GM19023 (cell line): ENCODE measurements around the gene UBE2Q2.
"Not testable (repeated sequence)": the region's sequence is repeated elsewhere in the genome, so short reads cannot be mapped to it uniquely, and the experiment has no call there.

Experiments
- ATAC-seq: cut with Tn5 transposase; IDR thresholded peaks from one replicate; pipeline ENCODE4 v1.9.1; 2021; ENCODE audit warnings: mild to moderate bottlenecking, moderate library complexity; ENCODE audit not compliant: unreplicated experiment

UBE2Q2 gene

GRCh38 chr15:75864213-75865059, 21.2 kb downstream of the UBE2Q2 start:
- ATAC-seq, result no peak

GRCh38 chr15:75866045-75866444, 22.8 kb downstream of the UBE2Q2 start:
- not testable (repeated sequence) for ATAC-seq

- ATAC-seq, result no peak
Observed at GRCh38 chr15:75866916-75867315, 23.7 kb downstream of the UBE2Q2 start.

- no peak for ATAC-seq
Observed at GRCh38 chr15:75867449-75867848, 24.2 kb downstream of the UBE2Q2 start.

- no peak for ATAC-seq
Observed at GRCh38 chr15:75868019-75868418, 24.8 kb downstream of the UBE2Q2 start.

- no peak for ATAC-seq
Observed at GRCh38 chr15:75869446-75869845, 26.2 kb downstream of the UBE2Q2 start.

- ATAC-seq, result not testable (repeated sequence)
Observed at GRCh38 chr15:75871589-75871988, 28.3 kb downstream of the UBE2Q2 start.

GRCh38 chr15:75872403-75872990, 29.2 kb downstream of the UBE2Q2 start:
- ATAC-seq, result no peak

- no peak for ATAC-seq
Observed at GRCh38 chr15:75884041-75884440, 40.8 kb downstream of the UBE2Q2 start.

GRCh38 chr15:75887178-75887577, 43.9 kb downstream of the UBE2Q2 start:
- no peak for ATAC-seq

- no peak for ATAC-seq
Observed at GRCh38 chr15:75891895-75892294, 48.6 kb downstream of the UBE2Q2 start.

- no peak for ATAC-seq
Observed at GRCh38 chr15:75895731-75896130, 52.5 kb downstream of the UBE2Q2 start.

- no peak for ATAC-seq
Observed at GRCh38 chr15:75900577-75900976, 57.3 kb downstream of the UBE2Q2 start.

- no peak for ATAC-seq
Observed at GRCh38 chr15:75902129-75902557, 58.9 kb downstream of the UBE2Q2 start.

- ATAC-seq, result peak; percentile 90
Observed at GRCh38 chr15:75903331-75904239, 60.3 kb downstream of the UBE2Q2 start, which contains the start of gene FBXO22. Gene FBXO22 (plus strand): TSS chr15:75903878. CDS start chr15:75903964, 86 bp downstream.

- no peak for ATAC-seq
Observed at GRCh38 chr15:75905231-75905630, 62.0 kb downstream of the UBE2Q2 start.

- not testable (repeated sequence) for ATAC-seq
Observed at GRCh38 chr15:75910355-75910754, 67.1 kb downstream of the UBE2Q2 start.

- ATAC-seq, result no peak
Observed at GRCh38 chr15:75916978-75917377, 73.7 kb downstream of the UBE2Q2 start.

GRCh38 chr15:75918135-75918534, 74.9 kb downstream of the UBE2Q2 start:
- ATAC-seq, result no peak

GRCh38 chr15:75920079-75920478, 76.8 kb downstream of the UBE2Q2 start:
- no peak for ATAC-seq
